ENCODE results near the gene TP53BP2. TPM values are rescaled to one million over a fixed set of nuclear protein-coding genes. Genes with fewer than 3 reads are reported as not detected.
A peak's percentile ranks its signal among the peaks of the same experiment; 100 is the strongest.

TP53BP2 gene
- total RNA-seq, 2 experiments from 2014 or later, result 28.3 to 34.5 TPM

DNA sequence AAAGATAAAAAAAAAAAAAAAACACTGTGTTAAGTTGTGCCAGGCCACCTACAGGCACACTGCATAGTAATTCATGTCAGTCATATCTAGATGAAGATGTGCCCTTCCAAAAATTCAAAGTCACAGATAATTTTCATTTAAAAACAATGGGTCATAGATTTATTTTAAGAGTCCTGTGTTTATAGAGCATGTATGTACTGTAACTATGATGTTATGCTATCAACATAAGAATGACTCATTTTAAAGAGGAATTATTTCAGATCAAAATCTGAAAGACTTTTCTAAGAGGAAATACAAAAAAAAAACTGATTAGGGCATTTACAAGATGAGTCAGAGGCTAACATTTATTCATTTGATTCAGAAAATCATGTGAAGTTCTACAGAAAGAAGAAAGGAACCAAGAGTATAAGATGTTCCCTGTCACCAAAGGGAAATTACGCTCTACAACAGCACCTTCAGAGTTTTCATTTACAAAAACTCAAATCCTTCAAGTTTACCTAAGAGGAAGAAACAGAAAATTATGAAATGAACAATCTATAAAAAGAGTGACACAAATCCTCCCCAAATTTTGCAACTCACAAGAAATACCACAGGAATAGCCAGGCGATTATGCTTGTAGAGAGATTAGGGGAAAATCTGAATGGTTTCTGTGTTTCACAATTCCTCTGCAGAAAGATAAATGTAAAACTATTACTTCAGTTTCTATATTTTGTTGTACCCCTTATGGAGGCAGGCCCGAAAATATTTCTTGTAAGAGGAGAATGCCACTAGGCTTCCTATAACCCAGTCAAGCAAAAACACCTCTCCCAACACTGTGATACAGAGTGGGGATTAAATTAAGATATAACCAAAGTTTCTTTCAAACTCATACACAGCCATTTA is 13.8 kb downstream of the TP53BP2 start:
- Mint-ChIP-seq H3K36me3 (ENCODE audit: low read depth) (peaks cover 6% of the 10 kb centered on the region), H3K9me3 (no peaks in the 10 kb centered on the region), H3K27ac (peak overlapping the region; percentile 97), H3K27me3 (no peaks in the 10 kb centered on the region), H3K4me3 (peak overlapping the region; percentile 66), H3K4me1 (ENCODE audit: low read depth) (peaks cover 22% of the 10 kb centered on the region)
- ATAC-seq, result peak; percentile 69
- no peak for DNase-seq
- intact Hi-C loops (cut with micrococcal nuclease), result loop anchor here (10.0 kb wide), 1 partner anchor 127 kb away; no protein-coding TSS in a partner anchor
- TF ChIP-seq, protein P1, sequence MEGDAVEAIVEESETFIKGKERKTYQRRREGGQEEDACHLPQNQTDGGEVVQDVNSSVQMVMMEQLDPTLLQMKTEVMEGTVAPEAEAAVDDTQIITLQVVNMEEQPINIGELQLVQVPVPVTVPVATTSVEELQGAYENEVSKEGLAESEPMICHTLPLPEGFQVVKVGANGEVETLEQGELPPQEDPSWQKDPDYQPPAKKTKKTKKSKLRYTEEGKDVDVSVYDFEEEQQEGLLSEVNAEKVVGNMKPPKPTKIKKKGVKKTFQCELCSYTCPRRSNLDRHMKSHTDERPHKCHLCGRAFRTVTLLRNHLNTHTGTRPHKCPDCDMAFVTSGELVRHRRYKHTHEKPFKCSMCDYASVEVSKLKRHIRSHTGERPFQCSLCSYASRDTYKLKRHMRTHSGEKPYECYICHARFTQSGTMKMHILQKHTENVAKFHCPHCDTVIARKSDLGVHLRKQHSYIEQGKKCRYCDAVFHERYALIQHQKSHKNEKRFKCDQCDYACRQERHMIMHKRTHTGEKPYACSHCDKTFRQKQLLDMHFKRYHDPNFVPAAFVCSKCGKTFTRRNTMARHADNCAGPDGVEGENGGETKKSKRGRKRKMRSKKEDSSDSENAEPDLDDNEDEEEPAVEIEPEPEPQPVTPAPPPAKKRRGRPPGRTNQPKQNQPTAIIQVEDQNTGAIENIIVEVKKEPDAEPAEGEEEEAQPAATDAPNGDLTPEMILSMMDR (IDR thresholded peaks at IDR 0.05), result no peak
- ChIA-PET CTCF (interaction anchor here (1.0 kb wide), 1 partner anchor 56 kb away, joined by 3 read pairs; no protein-coding TSS in a partner anchor), POLR2A (interaction anchor here (0.6 to 6.2 kb wide), 3 partner anchors 13 to 129 kb away, joined by 3 to 83 read pairs (median 7); partner anchors contain the start of gene TP53BP2)

DNA sequence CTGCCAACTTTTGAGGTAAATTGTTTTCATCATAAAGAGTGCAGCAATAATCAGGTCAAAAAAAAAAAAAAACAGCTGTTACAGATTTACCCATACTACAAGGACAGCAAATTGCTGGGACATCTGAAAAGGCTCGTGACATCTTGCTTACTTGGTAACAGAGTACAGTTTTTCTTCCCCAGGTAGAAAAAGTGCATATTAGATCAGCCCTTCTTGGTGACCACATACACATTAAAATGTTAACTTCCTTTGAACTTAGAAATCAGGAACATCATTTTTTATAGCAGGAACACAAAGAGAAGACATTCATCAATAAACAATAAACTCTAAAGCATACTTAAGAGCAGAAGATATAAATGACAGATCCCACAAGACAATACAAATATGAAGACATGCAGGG is 16.1 kb downstream of the TP53BP2 start:
- intact Hi-C loops (cut with micrococcal nuclease), result loop anchor here (10.0 kb wide), 1 partner anchor 125 kb away; no protein-coding TSS in a partner anchor
- TF ChIP-seq, protein P1 (IDR thresholded peaks at IDR 0.05), result no peak
- no peaks in the 10 kb centered on the region for H3K27me3 Mint-ChIP-seq
- no peak overlapping the region for H3K4me3 Mint-ChIP-seq
- ATAC-seq, result no peak
- H3K36me3 Mint-ChIP-seq (ENCODE audit: low read depth), result peaks cover 6% of the 10 kb centered on the region
- no peak for DNase-seq
- peaks cover 45% of the 10 kb centered on the region for H3K4me1 Mint-ChIP-seq (ENCODE audit: low read depth)
- ChIA-PET CTCF (interaction anchor here (1.1 kb wide), 1 partner anchor 9 kb away, joined by 3 read pairs; no protein-coding TSS in a partner anchor), POLR2A (interaction anchor here (1.5 kb wide), 2 partner anchors 9 to 17 kb away, joined by 5 read pairs; no protein-coding TSS in a partner anchor)
- H3K27ac Mint-ChIP-seq, result peak overlapping the region; percentile 23
- H3K9me3 Mint-ChIP-seq, result no peaks in the 10 kb centered on the region

- no peak for ATAC-seq
- Mint-ChIP-seq H3K4me1 (ENCODE audit: low read depth) (peaks cover 56% of the 10 kb centered on the region), H3K27me3 (no peaks in the 10 kb centered on the region), H3K4me3 (no peak overlapping the region), H3K36me3 (ENCODE audit: low read depth) (peaks cover 6% of the 10 kb centered on the region), H3K9me3 (no peaks in the 10 kb centered on the region), H3K27ac (no peak overlapping the region)
- no peak for DNase-seq
- ChIA-PET CTCF (no interaction called here), POLR2A (interaction anchor here (1.5 kb wide), 2 partner anchors 10 to 18 kb away, joined by 5 read pairs; no protein-coding TSS in a partner anchor)
- TF ChIP-seq, protein P1 (IDR thresholded peaks at IDR 0.05), result no peak
- intact Hi-C loops (cut with micrococcal nuclease), result no loop called here
These were observed 17.4 kb downstream of the TP53BP2 start for GRCh38 chr1:223828162-223828848.

- no peaks in the 10 kb centered on the region for H3K27me3 Mint-ChIP-seq
- CTCF ChIA-PET, result no interaction called here
- H3K36me3 Mint-ChIP-seq (ENCODE audit: low read depth), result peaks cover 6% of the 10 kb centered on the region
- no peak overlapping the region for H3K4me3 Mint-ChIP-seq
- ATAC-seq (no peak), DNase-seq (no peak)
- peaks cover 62% of the 10 kb centered on the region for H3K4me1 Mint-ChIP-seq (ENCODE audit: low read depth)
- H3K27ac Mint-ChIP-seq, result no peak overlapping the region
- intact Hi-C loops (cut with micrococcal nuclease), result no loop called here
- POLR2A ChIA-PET, result no interaction called here
- no peaks in the 10 kb centered on the region for H3K9me3 Mint-ChIP-seq
- TF ChIP-seq, protein P1 (IDR thresholded peaks at IDR 0.05), result no peak
These were observed 18.5 kb downstream of the TP53BP2 start for GRCh38 chr1:223827193-223827663.

Measured in activated CD8-positive, alpha-beta T cell treated with anti-CD3 and anti-CD28 coated beads for 36 hours (primary cell).